Suprapubic skin (tissue), 4 donors: ENCODE results near the gene CAPN14.

Experiments used
- CTCF ChIP-seq, 2 donors: fragments of 200-600 bp in 1 of 2; fragments of 450-650 bp in 1 of 2; sonication (generic) in 1 of 2; IDR thresholded peaks; one replicate each; pipeline ENCODE4 v1.5.1; 2016 to 2019; ENCODE audit warnings: antibody characterized with exemption in 2 of 2, mild to moderate bottlenecking in 1 of 2, moderate library complexity in 1 of 2
- POLR2A ChIP-seq, 2 donors: fragments of 450-650 bp; IDR thresholded peaks; one replicate each; pipeline ENCODE4 v1.6.1; 2017; ENCODE audit warnings: antibody characterized with exemption in 2 of 2, mild to moderate bottlenecking in 2 of 2, moderate library complexity in 2 of 2
- POLR2AphosphoS5 ChIP-seq, 3 donors: sonication (generic); formaldehyde crosslinking; IDR thresholded peaks; one replicate each; pipeline ENCODE4 v1.6.1; 2017; ENCODE audit warnings: antibody characterized with exemption in 3 of 3

DNA sequence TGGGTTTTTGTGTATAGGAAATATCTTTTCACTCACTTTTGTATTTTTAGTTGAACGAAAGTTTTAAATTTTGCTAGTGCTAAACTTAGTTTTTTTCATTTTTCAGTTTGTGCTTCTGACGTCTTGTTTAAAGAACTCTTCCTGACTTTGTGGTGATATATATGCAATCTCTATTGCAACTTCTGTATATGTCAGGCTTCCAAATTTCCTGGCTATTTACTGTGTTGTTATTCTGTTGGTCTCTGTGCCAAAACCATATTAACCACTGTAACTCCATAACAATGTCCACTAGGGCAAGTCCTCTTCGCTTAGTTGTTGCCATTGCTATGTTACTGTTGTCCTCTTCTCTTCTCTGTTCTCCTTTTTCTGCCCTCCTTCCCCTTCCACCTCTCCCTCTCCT, 13.4 kb upstream of the CAPN14 start:
- TF ChIP-seq POLR2AphosphoS5 (IDR thresholded peaks at IDR 0.05), result no peak
- no peak for TF ChIP-seq CTCF (IDR thresholded peaks at IDR 0.05)
- TF ChIP-seq POLR2A (IDR thresholded peaks at IDR 0.05), result no peak
